Panc1 (cell line): ENCODE results near the gene WSCD2.

ENCODE experiments used
- CTCF ChIP-seq: fragments of 450-650 bp; IDR thresholded peaks from 2 replicates; pipeline ENCODE4 v1.5.1; 2017; ENCODE audit warnings: mild to moderate bottlenecking
- POLR2AphosphoS5 ChIP-seq: IDR thresholded peaks from 2 replicates; pipeline ENCODE4 v1.6.1; 2012; ENCODE audit warnings: mild to moderate bottlenecking, low read depth, low read length, moderate library complexity
- REST ChIP-seq, 2 experiments: IDR thresholded peaks; 2 replicates each; pipeline ENCODE4 v1.6.1; 2011 to 2012; ENCODE audit warnings: low read depth in 2 of 2, control low read depth in 1 of 2, low read length in 1 of 2, mild to moderate bottlenecking in 1 of 2, moderate library complexity in 1 of 2; ENCODE audit not compliant: insufficient read depth in 1 of 2
- SIN3A ChIP-seq: IDR thresholded peaks from 2 replicates; pipeline ENCODE4 v1.6.1; 2012; ENCODE audit warnings: low read depth, mild to moderate bottlenecking, low read length, moderate library complexity, borderline replicate concordance; ENCODE audit not compliant: insufficient read depth
- TCF7L2 ChIP-seq: IDR thresholded peaks from 2 replicates; pipeline ENCODE4 v1.6.1; 2011; ENCODE audit warnings: mild to moderate bottlenecking, low read depth, low read length, inconsistent platforms

GRCh38 chr12:108152170-108152538 is 23.1 kb downstream of the WSCD2 start:
- no peak for TF ChIP-seq CTCF
- no peak for TF ChIP-seq REST (IDR thresholded peaks at IDR 0.05; ENCODE audit: insufficient read depth in 1 of 2, low read depth in 2 of 2, low read length in 1 of 2)
- no peak for TF ChIP-seq SIN3A
- TF ChIP-seq POLR2AphosphoS5 = no peak
- TF ChIP-seq TCF7L2 = no peak
